SK-N-SH treated with all-trans-retinoic acid at 6 μM for 48 hours (cell line): Measurements from ENCODE around the gene NDRG2.

Source experiments
- ATAC-seq: fragments of 200-7000 bp; cut with Tn5 transposase; 3 replicates; pipeline ENCODE4 v1.9.1; 2020; ENCODE audit warnings: mild to moderate bottlenecking, moderate library complexity
- ARNTL ChIP-seq: fragments of 450-650 bp; formaldehyde crosslinking; IDR thresholded peaks from 2 replicates; pipeline ENCODE4 v1.5.0; 2020; ENCODE audit warnings: low read depth, mild to moderate bottlenecking, moderate library complexity, borderline replicate concordance
- BACH2 ChIP-seq: fragments of 250-450 bp; sonication (Bioruptor Pico); IDR thresholded peaks from 2 replicates; pipeline ENCODE4 v1.9.0; 2021; ENCODE audit warnings: mild to moderate bottlenecking, borderline replicate concordance
- CREB5 ChIP-seq: fragments of 250-450 bp; sonication (Bioruptor Pico); IDR thresholded peaks from 2 replicates; pipeline ENCODE4 v1.5.1; 2020; ENCODE audit warnings: low read depth, mild to moderate bottlenecking, moderate library complexity
- CSDC2 ChIP-seq: fragments of 250-450 bp; sonication (Bioruptor Pico); IDR thresholded peaks from 2 replicates; pipeline ENCODE4 v1.5.0; 2020; ENCODE audit warnings: mild to moderate bottlenecking, moderate library complexity
- ESRRG ChIP-seq: fragments of 250-450 bp; sonication (Bioruptor Pico); IDR thresholded peaks from 2 replicates; pipeline ENCODE4 v1.6.1; 2021; ENCODE audit warnings: mild to moderate bottlenecking
- GLIS3 ChIP-seq: fragments of 250-450 bp; sonication (Bioruptor Pico); IDR thresholded peaks from 2 replicates; pipeline ENCODE4 v1.5.0; 2020; ENCODE audit warnings: mild to moderate bottlenecking, moderate library complexity
- OSR1 ChIP-seq: fragments of 250-450 bp; sonication (Bioruptor Pico); IDR thresholded peaks from 2 replicates; pipeline ENCODE4 v1.8.0; 2022; ENCODE audit warnings: moderate library complexity, mild to moderate bottlenecking, inconsistent platforms
- PATZ1 ChIP-seq: fragments of 250-450 bp; sonication (Bioruptor Pico); IDR thresholded peaks from 2 replicates; pipeline ENCODE4 v1.8.0; 2020; ENCODE audit warnings: mild to moderate bottlenecking, moderate library complexity, borderline replicate concordance
- POU6F1 ChIP-seq: fragments of 250-450 bp; sonication (Bioruptor Pico); IDR thresholded peaks from 2 replicates; pipeline ENCODE4 v1.8.0; 2021; ENCODE audit warnings: low read depth, mild to moderate bottlenecking, moderate library complexity, borderline replicate concordance
- PPARA ChIP-seq: fragments of 250-450 bp; sonication (Bioruptor Pico); IDR thresholded peaks from 2 replicates; pipeline ENCODE4 v1.5.0; 2020; ENCODE audit warnings: mild to moderate bottlenecking, borderline replicate concordance
- RARB ChIP-seq: fragments of 250-450 bp; sonication (Bioruptor Pico); IDR thresholded peaks from 2 replicates; pipeline ENCODE4 v1.8.0; 2021; ENCODE audit warnings: mild to moderate bottlenecking, moderate library complexity
- SNAI2 ChIP-seq: fragments of 250-450 bp; sonication (Bioruptor Pico); IDR thresholded peaks from 2 replicates; pipeline ENCODE4 v1.5.0; 2020; ENCODE audit warnings: mild to moderate bottlenecking, moderate library complexity
- TCF4 ChIP-seq: fragments of 250-450 bp; sonication (Bioruptor Pico); IDR thresholded peaks from 2 replicates; pipeline ENCODE4 v1.8.0; 2021; ENCODE audit warnings: mild to moderate bottlenecking, moderate library complexity, borderline replicate concordance
- TOX ChIP-seq: fragments of 250-450 bp; sonication (Bioruptor Pico); IDR thresholded peaks from 2 replicates; pipeline ENCODE4 v1.8.0; 2021; ENCODE audit warnings: mild to moderate bottlenecking, moderate library complexity, borderline replicate concordance
- TSHZ2 ChIP-seq: fragments of 250-450 bp; sonication (Bioruptor Pico); IDR thresholded peaks from 2 replicates; pipeline ENCODE4 v1.5.0; 2020; ENCODE audit warnings: mild to moderate bottlenecking, moderate library complexity
- ZC3H10 ChIP-seq: fragments of 250-450 bp; sonication (Bioruptor Pico); IDR thresholded peaks from 2 replicates; pipeline ENCODE4 v1.5.1; 2021; ENCODE audit warnings: mild to moderate bottlenecking, moderate library complexity
- ZFP3 ChIP-seq: fragments of 250-450 bp; sonication (Bioruptor Pico); IDR thresholded peaks from 2 replicates; pipeline ENCODE4 v1.5.0; 2020; ENCODE audit warnings: mild to moderate bottlenecking, moderate library complexity
- ZNF565 ChIP-seq: fragments of 450-650 bp; formaldehyde crosslinking; conservative IDR thresholded peaks from 2 replicates; pipeline ENCODE4 v1.5.0; 2020; ENCODE audit warnings: low read depth, mild to moderate bottlenecking, moderate library complexity
- ZNF70 ChIP-seq: fragments of 450-650 bp; formaldehyde crosslinking; IDR thresholded peaks from 2 replicates; pipeline ENCODE4 v1.5.0; 2020; ENCODE audit warnings: mild to moderate bottlenecking, moderate library complexity
- ZNF8 ChIP-seq: fragments of 450-650 bp; formaldehyde crosslinking; IDR thresholded peaks from 2 replicates; pipeline ENCODE4 v1.5.0; 2020; ENCODE audit warnings: mild to moderate bottlenecking, moderate library complexity

The NDRG2 gene

GRCh38 chr14:21017528-21018245, 7.2 kb downstream of the NDRG2 start (continued):
- TF ChIP-seq BACH2 (no peak), TOX (CRISPR knock-in tag) (no peak), RARB (no peak), ZNF70 (CRISPR knock-in tag) (no peak), ZFP3 (CRISPR knock-in tag) (no peak), PPARA (no peak), TSHZ2 (CRISPR knock-in tag) (no peak)

GRCh38 chr14:21016413-21017190, 8.3 kb downstream of the NDRG2 start:
- TF ChIP-seq TSHZ2 (CRISPR knock-in tag) (no peak), TOX (CRISPR knock-in tag) (no peak), ZNF70 (CRISPR knock-in tag) (no peak), RARB (no peak), SNAI2 (CRISPR knock-in tag) (no peak), ARNTL (CRISPR knock-in tag) (no peak), ZNF565 (no peak), ESRRG (CRISPR knock-in tag) (no peak), OSR1 (CRISPR knock-in tag) (no peak), GLIS3 (CRISPR knock-in tag) (no peak), POU6F1 (CRISPR knock-in tag) (no peak), ZNF8 (CRISPR knock-in tag) (no peak), CREB5 (CRISPR knock-in tag) (no peak), TCF4 (CRISPR knock-in tag) (no peak), ZFP3 (CRISPR knock-in tag) (no peak), BACH2 (no peak), PATZ1 (CRISPR knock-in tag) (no peak), ZC3H10 (CRISPR knock-in tag) (no peak), CSDC2 (CRISPR knock-in tag) (no peak)
- ATAC-seq = no peak
